ENCODE data around the gene ADI1. TPM values are rescaled to one million over a fixed set of nuclear protein-coding genes. Genes with fewer than 3 reads are reported as not detected.
A peak's percentile ranks its signal among the peaks of the same experiment; 100 is the strongest.

ADI1 gene
- total and polyA plus RNA-seq, 2 of the 8 experiments (the other 6 are each of a cell fraction or from before 2014, with no cell fraction given): 12.2 to 40.2 TPM

DNA sequence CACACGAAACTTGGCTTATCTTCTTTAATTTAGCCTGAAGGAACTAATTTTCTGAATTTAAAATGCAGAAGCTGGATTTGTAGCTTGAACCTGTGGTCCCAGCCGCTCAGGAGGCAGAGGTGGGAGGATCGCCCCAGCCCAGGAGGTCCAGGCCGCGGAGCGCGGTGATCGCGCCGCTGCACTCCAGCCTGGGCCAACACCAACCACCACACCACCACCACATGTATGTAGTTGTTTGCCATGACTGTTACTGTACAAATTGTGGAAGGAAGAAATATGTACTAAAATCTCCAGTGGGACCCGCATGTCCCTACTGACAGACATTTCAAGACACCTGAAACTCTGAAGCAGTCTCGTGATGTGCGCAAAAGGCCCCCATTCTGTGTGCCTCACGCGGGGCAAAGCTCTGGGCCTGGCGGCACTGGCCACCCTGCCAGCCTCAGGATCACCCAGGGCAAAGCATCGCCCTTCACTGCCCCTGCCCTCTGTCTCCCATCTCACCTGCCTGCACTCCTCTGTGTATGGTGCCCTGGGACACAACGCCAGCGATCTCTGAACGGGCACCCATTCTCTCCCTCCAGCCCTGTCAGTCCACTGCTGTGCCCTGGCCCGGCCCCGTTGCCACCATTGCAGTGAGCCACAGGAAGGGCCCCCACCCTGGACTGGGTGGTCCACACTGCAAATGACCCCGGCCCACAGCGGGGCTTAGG, 10.1 kb upstream of the ADI1 start:
- Histone ChIP-seq H3K9ac (replicated peaks in 1 of 4; ENCODE audit: extremely low read depth in 1 of 4, low read depth in 3 of 4, low read length in 3 of 4) (no peak overlapping the region), H2BK15ac (ENCODE audit: low read length) (no peak overlapping the region), H4K91ac (replicated peaks; ENCODE audit: insufficient read length, low read length) (no peak overlapping the region), H3K18ac (ENCODE audit: extremely low read depth, low read length) (no peak overlapping the region), H3K27me3 (replicated peaks in 1 of 4; ENCODE audit: control insufficient read depth in 3 of 4, extremely low read depth in 1 of 4, insufficient read depth in 3 of 4, low read length in 3 of 4) (no peaks in the 10 kb centered on the region), H2AFZ (ENCODE audit: low read length) (no peak overlapping the region), H2BK5ac (ENCODE audit: low read depth, low read length) (no peak overlapping the region), H3K9me3 (ENCODE audit: insufficient read depth in 2 of 2, low read depth in 1 of 2, low read length in 1 of 2) (no peaks in the 10 kb centered on the region; a peak in 1 of 4 replicates), H3K79me2 (ENCODE audit: control insufficient read depth in 1 of 2, insufficient read depth in 2 of 2, low read length in 2 of 2) (peaks cover 0 to 7% of the 10 kb centered on the region in 2 experiments; a peak in 1 of 4 replicates), H3K79me1 (ENCODE audit: low read depth, low read length) (no peaks in the 10 kb centered on the region), H2BK20ac (ENCODE audit: low read length) (no peak overlapping the region), H3K4me1 (replicated peaks in 1 of 4; ENCODE audit: control insufficient read depth in 3 of 4, insufficient read depth in 4 of 4, low read length in 3 of 4) (peaks cover 0 to 6% (median 0%) of the 10 kb centered on the region in 4 experiments; a peak in 1 of 7 replicates), H3K4me3 (ENCODE audit: extremely low read depth in 1 of 4, insufficient read depth in 2 of 4, low read depth in 3 of 4, low read length in 4 of 4) (no peak overlapping the region), H4K5ac (ENCODE audit: insufficient read length, low read depth, low read length) (no peak overlapping the region), H2BK12ac (ENCODE audit: low read depth, low read length) (no peak overlapping the region), H2AK5ac (ENCODE audit: low read depth, low read length) (no peak overlapping the region), H3K23ac (ENCODE audit: insufficient read length) (no peak overlapping the region), H3K4ac (replicated peaks; ENCODE audit: insufficient read length, low read depth, low read length) (no peak overlapping the region), H4K8ac (ENCODE audit: extremely low read depth, insufficient read depth, low read length) (no peak overlapping the region), H3K4me2 (ENCODE audit: insufficient read depth in 1 of 2, low read depth in 2 of 2, low read length in 2 of 2) (no peak overlapping the region), H3K36me3 (ENCODE audit: control insufficient read depth in 2 of 4, insufficient read depth in 4 of 4, low read length in 3 of 4) (no peaks in the 10 kb centered on the region; a peak in 1 of 8 replicates), H3K27ac (ENCODE audit: low read depth, low read length) (no peak overlapping the region), H4K20me1 (replicated peaks in 1 of 2; ENCODE audit: control insufficient read depth in 1 of 2, insufficient read depth in 2 of 2, low read length in 2 of 2) (peaks cover 0 to 9% of the 10 kb centered on the region in 2 experiments), H3K23me2 (ENCODE audit: low read depth, low read length) (peaks cover 13% of the 10 kb centered on the region), H3K14ac (ENCODE audit: insufficient read length) (no peak overlapping the region), H2BK120ac (replicated peaks; ENCODE audit: low read depth, low read length) (no peak overlapping the region), H3K56ac (replicated peaks; ENCODE audit: insufficient read length, low read depth, low read length) (no peak overlapping the region)
- WGBS, 2 experiments (ENCODE audit: extremely low coverage in 1 of 2, insufficient coverage in 1 of 2, insufficient read length in 1 of 2, insufficient replicate concordance in 2 of 2, low coverage in 1 of 2, low lambda C conversion rate in 2 of 2, missing lambda C conversion rate in 1 of 2): 96% methylated on average over 23 of the region's 24 CpGs; no CpG with 5 or more reads in 1 of the 2 experiments
- DNase-seq (ENCODE audit: low read depth in 1 of 2, low spot score in 2 of 2) (peak in 1 of 2 experiments; percentile 26), FAIRE-seq (no peak)
- TF ChIP-seq KDM5A (IDR thresholded peaks at IDR 0.05; ENCODE audit: low read length): no peak
- no peak for TF ChIP-seq RXRA (IDR thresholded peaks at IDR 0.05; ENCODE audit: insufficient read depth, low read depth, low read length)
- no peak for TF ChIP-seq CEBPB (IDR thresholded peaks at IDR 0.05; ENCODE audit: low read depth, low read length)
- no peak for TF ChIP-seq SUZ12 (IDR thresholded peaks at IDR 0.05; ENCODE audit: low read length)
- no peak for TF ChIP-seq SP1 (IDR thresholded peaks at IDR 0.05; ENCODE audit: low read depth, low read length)
- TF ChIP-seq POLR2A (IDR thresholded peaks at IDR 0.05; ENCODE audit: control extremely low read depth in 1 of 2, low read depth in 2 of 2, low read length in 2 of 2): no peak
- TF ChIP-seq GABPA (IDR thresholded peaks at IDR 0.05; ENCODE audit: borderline replicate concordance, insufficient read depth, low read length): no peak
- no peak for TF ChIP-seq SP4 (IDR thresholded peaks at IDR 0.05; ENCODE audit: low read length)
- no peak for TF ChIP-seq CBX8 (IDR thresholded peaks at IDR 0.05; ENCODE audit: borderline replicate concordance, low read depth, low read length)
- TF ChIP-seq, protein P1, sequence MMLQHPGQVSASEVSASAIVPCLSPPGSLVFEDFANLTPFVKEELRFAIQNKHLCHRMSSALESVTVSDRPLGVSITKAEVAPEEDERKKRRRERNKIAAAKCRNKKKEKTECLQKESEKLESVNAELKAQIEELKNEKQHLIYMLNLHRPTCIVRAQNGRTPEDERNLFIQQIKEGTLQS (IDR thresholded peaks at IDR 0.05; ENCODE audit: insufficient read depth, low read depth, low read length): no peak
- TF ChIP-seq, protein P2, sequence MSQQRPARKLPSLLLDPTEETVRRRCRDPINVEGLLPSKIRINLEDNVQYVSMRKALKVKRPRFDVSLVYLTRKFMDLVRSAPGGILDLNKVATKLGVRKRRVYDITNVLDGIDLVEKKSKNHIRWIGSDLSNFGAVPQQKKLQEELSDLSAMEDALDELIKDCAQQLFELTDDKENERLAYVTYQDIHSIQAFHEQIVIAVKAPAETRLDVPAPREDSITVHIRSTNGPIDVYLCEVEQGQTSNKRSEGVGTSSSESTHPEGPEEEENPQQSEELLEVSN (IDR thresholded peaks at IDR 0.05): no peak
- no peak for TF ChIP-seq SIX5 (IDR thresholded peaks at IDR 0.05; ENCODE audit: low read depth, low read length)
- ChIA-PET CTCF (ENCODE audit: partially characterized antibody) (interaction anchor here (1.0 kb wide), 1 partner anchor 99 kb away, joined by 3 read pairs; no protein-coding TSS in a partner anchor), POLR2A (ENCODE audit: partially characterized antibody) (interaction anchor here (0.6 to 2.3 kb wide), 5 partner anchors 10 to 121 kb away, joined by 3 to 11 read pairs (median 6); partner anchors contain the start of genes ADI1 and RPS7)

Measured in H1 (cell line).